IMR-90 (cell line): Measurements from ENCODE around the gene BTN1A1. TPM values are rescaled to one million over a fixed set of nuclear protein-coding genes. Genes with fewer than 3 reads are reported as not detected.

ENCODE experiments used
- ATAC-seq: fragments of 200-7000 bp; cut with Tn5 transposase; 2 replicates; pipeline ENCODE4 v1.9.1; 2020; ENCODE audit warnings: low read depth, mild to moderate bottlenecking, moderate library complexity
- BruUV-seq: library from RNA; stranded (reverse); fragments of 400-500 nt; replicated peaks from 2 replicates; lab custom pipeline; 2021; lab: Mats Ljungman, UMichigan
- CTCF ChIA-PET: fragments of 300-600 bp; formaldehyde crosslinking; extraction: SDS; loops from one replicate; lab custom pipeline; 2021; ENCODE audit warnings: antibody characterized with exemption; lab: Yijun Ruan, JAX
- POLR2A ChIA-PET: fragments of 300-600 bp; sonication (Branson Sonifier 250); formaldehyde crosslinking; loops from one replicate; lab custom pipeline; 2022; ENCODE audit warnings: antibody characterized with exemption; ENCODE audit not compliant: unreplicated experiment; lab: Charles Lee
- DNase-seq: peaks from one replicate; pipeline ENCODE4 v3.0.0; 2013
- H2AFZ ChIP-seq: replicated peaks from 2 replicates; pipeline ENCODE3; 2013; ENCODE audit warnings: low read length, mild to moderate bottlenecking; ENCODE audit not compliant: poor library complexity
- H2AK5ac ChIP-seq: 2 replicates; pipeline ENCODE4 v1.6.1; 2013; ENCODE audit warnings: low read depth, low read length, inconsistent platforms
- H2AK9ac ChIP-seq: replicated peaks from 2 replicates; pipeline ENCODE3; 2013; ENCODE audit warnings: mild to moderate bottlenecking, low read depth, low read length, moderate library complexity; ENCODE audit not compliant: poor library complexity
- H2BK120ac ChIP-seq: 2 replicates; pipeline ENCODE4 v1.6.1; 2013; ENCODE audit warnings: low read depth, low read length, inconsistent platforms
- H2BK15ac ChIP-seq: 3 replicates; pipeline ENCODE4 v1.6.1; 2013; ENCODE audit warnings: low read depth, low read length, inconsistent platforms
- H2BK20ac ChIP-seq: 2 replicates; pipeline ENCODE4 v1.6.1; 2013; ENCODE audit warnings: low read depth, mild to moderate bottlenecking, inconsistent platforms, low read length, moderate library complexity
- H2BK5ac ChIP-seq: 2 replicates; pipeline ENCODE4 v1.6.1; 2013; ENCODE audit warnings: mild to moderate bottlenecking, low read depth, low read length, inconsistent platforms; ENCODE audit not compliant: poor library complexity, severe bottlenecking
- H3K14ac ChIP-seq: replicated peaks from 2 replicates; pipeline ENCODE4 v1.6.1; 2013; ENCODE audit warnings: low read depth, low read length, inconsistent platforms
- H3K18ac ChIP-seq: 2 replicates; pipeline ENCODE4 v1.6.1; 2013; ENCODE audit warnings: low read depth, low read length, control low read depth
- H3K23ac ChIP-seq: 2 replicates; pipeline ENCODE4 v1.6.1; 2013; ENCODE audit warnings: low read depth, low read length, inconsistent platforms
- H3K27ac ChIP-seq: 2 replicates; pipeline ENCODE4 v1.5.1; 2013; ENCODE audit warnings: mild to moderate bottlenecking, control low read depth, low read length; ENCODE audit not compliant: insufficient read depth
- H3K27me3 ChIP-seq: 2 replicates; pipeline ENCODE4 v1.6.1; 2013; ENCODE audit warnings: low read length; ENCODE audit not compliant: control insufficient read depth, insufficient read depth
- H3K36me3 ChIP-seq: 2 replicates; pipeline ENCODE4 v1.6.1; 2013; ENCODE audit warnings: low read length, mixed read lengths; ENCODE audit not compliant: control insufficient read depth, insufficient read depth
- H3K4ac ChIP-seq: 2 replicates; pipeline ENCODE4 v1.6.1; 2013; ENCODE audit warnings: low read depth, low read length, inconsistent platforms
- H3K4me1 ChIP-seq: 2 replicates; pipeline ENCODE4 v1.6.1; 2013; ENCODE audit warnings: low read length, mixed read lengths; ENCODE audit not compliant: control insufficient read depth, insufficient read depth
- H3K4me2 ChIP-seq: 2 replicates; pipeline ENCODE4 v1.6.1; 2013; ENCODE audit warnings: low read depth, mild to moderate bottlenecking, control low read depth, low read length, moderate library complexity
- H3K4me3 ChIP-seq: 2 replicates; pipeline ENCODE4 v1.5.1; 2013; ENCODE audit warnings: low read depth, mild to moderate bottlenecking, control low read depth, low read length, moderate library complexity; ENCODE audit not compliant: insufficient read depth
- H3K56ac ChIP-seq: 2 replicates; pipeline ENCODE4 v1.6.1; 2013; ENCODE audit warnings: low read length, inconsistent platforms; ENCODE audit not compliant: insufficient read depth; ENCODE audit errors: extremely low read depth
- H3K79me1 ChIP-seq, 2 experiments: 2 replicates each; pipeline ENCODE4 v1.6.1; 2013; ENCODE audit warnings: low read length in 2 of 2, inconsistent platforms in 1 of 2, low read depth in 1 of 2
- H3K9ac ChIP-seq: 2 replicates; pipeline ENCODE4 v1.6.1; 2013; ENCODE audit warnings: low read depth, low read length, control low read depth
- H3K9me1 ChIP-seq: 2 replicates; pipeline ENCODE4 v1.6.1; 2013; ENCODE audit warnings: low read length, inconsistent platforms; ENCODE audit not compliant: insufficient read depth
- H3K9me3 ChIP-seq: 2 replicates; pipeline ENCODE4 v1.6.1; 2013; ENCODE audit warnings: low read length; ENCODE audit not compliant: control insufficient read depth, insufficient read depth
- H4K20me1 ChIP-seq: 2 replicates; pipeline ENCODE4 v1.6.1; 2013; ENCODE audit warnings: low read length, inconsistent platforms; ENCODE audit not compliant: insufficient read depth
- H4K5ac ChIP-seq: 2 replicates; pipeline ENCODE4 v1.6.1; 2013; ENCODE audit warnings: mild to moderate bottlenecking, low read depth, low read length, control low read depth
- H4K8ac ChIP-seq, 2 experiments: 2 replicates each; pipeline ENCODE4 v1.6.1; 2013; ENCODE audit warnings: low read depth in 2 of 2, low read length in 2 of 2, control low read depth in 1 of 2, inconsistent platforms in 1 of 2
- H4K91ac ChIP-seq: 2 replicates; pipeline ENCODE4 v1.6.1; 2013; ENCODE audit warnings: low read depth, low read length, inconsistent platforms; ENCODE audit not compliant: insufficient read depth
- CEBPB ChIP-seq: IDR thresholded peaks from 2 replicates; pipeline ENCODE4 v1.6.1; 2012; ENCODE audit warnings: low read depth, low read length, improper control_type of control experiment
- CHD1 ChIP-seq: IDR thresholded peaks from 2 replicates; pipeline ENCODE4 v1.6.1; 2012; ENCODE audit warnings: low read depth, low read length, improper control_type of control experiment
- CTCF ChIP-seq: conservative IDR thresholded peaks from 2 replicates; pipeline ENCODE4 v1.5.1; 2012; ENCODE audit warnings: mild to moderate bottlenecking, low read depth, low read length, improper control_type of control experiment
- FOS ChIP-seq: fragments of 150-350 bp; IDR thresholded peaks from 2 replicates; pipeline ENCODE4 v1.6.1; 2016; ENCODE audit warnings: low read depth, low read length
- MAZ ChIP-seq: IDR thresholded peaks from 2 replicates; pipeline ENCODE4 v1.6.1; 2012; ENCODE audit warnings: low read depth, mild to moderate bottlenecking, low read length, improper control_type of control experiment, moderate library complexity, borderline replicate concordance
- MXI1 ChIP-seq: IDR thresholded peaks from 2 replicates; pipeline ENCODE4 v1.6.1; 2012; ENCODE audit warnings: low read depth, mild to moderate bottlenecking, low read length, moderate library complexity, borderline replicate concordance
- NFE2L2 ChIP-seq: fragments of 150-350 bp; IDR thresholded peaks from 2 replicates; pipeline ENCODE4 v1.6.1; 2016; ENCODE audit warnings: low read depth, mild to moderate bottlenecking, low read length
- POLR2A ChIP-seq: IDR thresholded peaks from 2 replicates; pipeline ENCODE4 v1.6.1; 2012; ENCODE audit warnings: mild to moderate bottlenecking, low read depth, low read length
- RAD21 ChIP-seq: IDR thresholded peaks from 2 replicates; pipeline ENCODE4 v1.6.1; 2012; ENCODE audit warnings: low read length, improper control_type of control experiment
- RCOR1 ChIP-seq: IDR thresholded peaks from 2 replicates; pipeline ENCODE4 v1.6.1; 2012; ENCODE audit warnings: mild to moderate bottlenecking, low read length, improper control_type of control experiment; ENCODE audit not compliant: insufficient replicate concordance
- SMC3 ChIP-seq: fragments of 150-350 bp; IDR thresholded peaks from 2 replicates; pipeline ENCODE4 v1.6.1; 2016; ENCODE audit warnings: low read depth, mild to moderate bottlenecking, antibody characterized with exemption, low read length, moderate library complexity
- WGBS, 2 experiments: methylation state at CpG; one replicate each; pipeline versions ENCODE4 v1.1.5 to v1.1.7; 2013; ENCODE audit warnings: missing lambda C conversion rate in 2 of 2; ENCODE audit not compliant: insufficient read length in 1 of 2; ENCODE audit errors: extremely low coverage in 2 of 2; 5-methylcytosine and 5-hydroxymethylcytosine counted together
- dilution Hi-C: fragments of 300-500 bp; cut with HindIII; formaldehyde crosslinking; loops from one replicate; pipeline ENCODE4 v1.14.3; 2018; ENCODE audit warnings: low sequenced_read_pairs; ENCODE audit not compliant: unreplicated experiment
- in situ Hi-C: fragments of 300-500 bp; cut with MboI; formaldehyde crosslinking; loops from 3 replicates; pipeline ENCODE4 v1.14.3; 2019; ENCODE audit warnings: low sequenced_read_pairs, inconsistent platforms, mixed read lengths
- intact Hi-C: fragments of 100-400 bp; cut with micrococcal nuclease; formaldehyde crosslinking; loops from 2 replicates; pipeline ENCODE4 v1.10.0; 2022
- polyA plus RNA-seq, 3 experiments: library from polyadenylated mRNA; depleted of rRNA; stranded (reverse); fragments of >200 nt; gene quantifications; 2 replicates each; pipeline ENCODE4 v1.2.3, GENCODE V29; 2012; ENCODE audit warnings: low replicate concordance in 1 of 3
- total RNA-seq: library from RNA; depleted of rRNA; stranded (reverse); fragments of >200 nt; gene quantifications from 2 replicates; pipeline ENCODE4 v1.2.3, GENCODE V29; 2012
- TF ChIP-seq, protein P1 (sequence below): fragments of 150-350 bp; IDR thresholded peaks from 2 replicates; pipeline ENCODE4 v1.6.1; 2016; ENCODE audit warnings: low read depth, mild to moderate bottlenecking, low read length, moderate library complexity, borderline replicate concordance

The BTN1A1 gene
- total and polyA plus RNA-seq, 2 of the 4 experiments (the other 2 are of a cell fraction) = not detected

- ATAC-seq (no peak), DNase-seq (peak; percentile 35)
- no peak overlapping the region for H3K9ac ChIP-seq
- H3K27ac ChIP-seq = no peak overlapping the region
- no TSS peak for BruUV-seq
- no peak overlapping the region for H2AK9ac ChIP-seq
- no peaks in the 10 kb centered on the region for H3K36me3 ChIP-seq
- H3K9me1 ChIP-seq = no peaks in the 10 kb centered on the region
- 36% methylated on average over 2 of the region's 19 CpGs; no CpG with 5 or more reads in 1 of the 2 experiments for WGBS, 2 experiments
- H3K9me3 ChIP-seq = no peaks in the 10 kb centered on the region
- no peak overlapping the region for H2BK15ac ChIP-seq
- in situ Hi-C loops (no loop called here), dilution Hi-C loops (no loop called here), intact Hi-C loops (loop anchor here (1.0 to 10.0 kb wide), 3 partner anchors 13 to 231 kb away; no protein-coding TSS in a partner anchor)
- H3K14ac ChIP-seq = no peak overlapping the region
- H3K27me3 ChIP-seq = no peaks in the 10 kb centered on the region
- H4K20me1 ChIP-seq = peaks cover 9% of the 10 kb centered on the region
- TF ChIP-seq POLR2A (no peak), RCOR1 (no peak), MXI1 (no peak), RAD21 (no peak), CEBPB (no peak), MAZ (no peak), CHD1 (no peak), SMC3 (no peak), CTCF (no peak), FOS (no peak), NFE2L2 (no peak)
- TF ChIP-seq, protein P1, sequence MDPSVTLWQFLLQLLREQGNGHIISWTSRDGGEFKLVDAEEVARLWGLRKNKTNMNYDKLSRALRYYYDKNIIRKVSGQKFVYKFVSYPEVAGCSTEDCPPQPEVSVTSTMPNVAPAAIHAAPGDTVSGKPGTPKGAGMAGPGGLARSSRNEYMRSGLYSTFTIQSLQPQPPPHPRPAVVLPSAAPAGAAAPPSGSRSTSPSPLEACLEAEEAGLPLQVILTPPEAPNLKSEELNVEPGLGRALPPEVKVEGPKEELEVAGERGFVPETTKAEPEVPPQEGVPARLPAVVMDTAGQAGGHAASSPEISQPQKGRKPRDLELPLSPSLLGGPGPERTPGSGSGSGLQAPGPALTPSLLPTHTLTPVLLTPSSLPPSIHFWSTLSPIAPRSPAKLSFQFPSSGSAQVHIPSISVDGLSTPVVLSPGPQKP = no peak
- POLR2A ChIA-PET = no interaction called here
- H4K5ac ChIP-seq = no peak overlapping the region
- no peak overlapping the region for H4K8ac ChIP-seq
- no peak overlapping the region for H3K23ac ChIP-seq
- peak overlapping the region; percentile 77 for H3K4me2 ChIP-seq
- H2BK20ac ChIP-seq = no peak overlapping the region
- no peak overlapping the region for H3K4ac ChIP-seq
- no peak overlapping the region for H2BK120ac ChIP-seq
- H3K79me1 ChIP-seq = no peaks in the 10 kb centered on the region
- H2AFZ ChIP-seq = no peak overlapping the region
- no peak overlapping the region for H2AK5ac ChIP-seq
- H3K4me1 ChIP-seq = no peaks in the 10 kb centered on the region
- H3K56ac ChIP-seq = no peak overlapping the region
- peak overlapping the region; percentile 11 for H2BK5ac ChIP-seq
- no peak overlapping the region for H3K18ac ChIP-seq
- peak overlapping the region; percentile 41; the same call in 1 of the 2 replicates for H3K4me3 ChIP-seq
- H4K91ac ChIP-seq = no peak overlapping the region
- CTCF ChIA-PET = interaction anchor here (0.6 to 1.4 kb wide), 3 partner anchors 40 to 601 kb away, joined by 3 to 5 read pairs (median 4); no protein-coding TSS in a partner anchor
Observed at GRCh38 chr6:26555505-26556262, 55.6 kb downstream of the BTN1A1 start.
